Transverse colon (tissue), 3 donors: ENCODE data around the gene TNFRSF17.

Experiments used
- CTCF ChIP-seq, 5 experiments: fragments of 200-600 bp in 3 of 5; fragments of 450-650 bp in 2 of 5; sonication (generic) in 3 of 5; IDR thresholded peaks; 1 replicate in 2 of 5; 2 replicates in 3 of 5; pipeline ENCODE4 v1.5.1; 2016 to 2017; ENCODE audit warnings: antibody characterized with exemption in 5 of 5, inconsistent platforms in 3 of 5, mild to moderate bottlenecking in 2 of 5, moderate library complexity in 1 of 5
- EP300 ChIP-seq: sonication (generic); formaldehyde crosslinking; IDR thresholded peaks from one replicate; pipeline ENCODE4 v1.6.1; 2017; ENCODE audit warnings: antibody characterized with exemption, low read depth
- POLR2A ChIP-seq: fragments of 450-650 bp; IDR thresholded peaks from one replicate; pipeline ENCODE4 v1.6.1; 2016; ENCODE audit warnings: antibody characterized with exemption, mild to moderate bottlenecking, moderate library complexity

DNA sequence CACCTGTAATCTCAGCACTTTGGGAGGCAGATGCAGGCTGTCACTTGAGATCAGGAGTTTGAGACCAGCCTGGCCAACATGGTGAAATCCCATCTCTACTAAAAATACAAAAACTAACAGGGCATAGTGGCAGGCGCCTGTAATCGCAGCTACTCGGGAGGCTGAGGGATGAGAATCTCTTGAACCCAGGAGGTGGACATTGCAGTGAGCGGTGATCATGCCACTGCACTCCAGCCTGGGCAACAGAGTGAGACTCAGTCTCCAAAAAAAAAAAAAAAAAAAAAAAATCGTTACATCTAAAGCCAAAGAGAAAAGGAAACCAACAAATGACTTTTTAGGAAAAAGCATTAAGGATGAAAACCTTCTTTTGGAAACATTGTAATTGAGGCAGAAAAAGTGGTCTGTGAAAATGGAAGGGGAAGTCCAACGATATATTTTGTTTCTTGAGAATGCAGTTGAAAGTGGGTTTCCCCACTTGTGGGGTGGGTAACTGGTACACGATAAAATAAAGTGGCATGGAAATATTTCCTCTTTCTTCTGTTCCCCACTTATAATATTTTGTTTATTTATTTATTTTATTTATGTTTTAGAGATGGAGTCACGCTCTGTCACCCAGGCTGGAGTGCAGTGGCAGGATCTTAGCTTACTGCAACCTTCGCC is 14.1 kb downstream of the TNFRSF17 start:
- TF ChIP-seq CTCF (IDR thresholded peaks at IDR 0.05) (no peak), POLR2A (no peak), EP300 (no peak)
